ENCODE results near the gene DDX53. TPM values are rescaled to one million over a fixed set of nuclear protein-coding genes. Genes with fewer than 3 reads are reported as not detected.

DDX53 gene
- total and polyA plus RNA-seq, 7 experiments from 2014 or later: not detected

GRCh38 chrX:23046443-23046842 is 46.7 kb downstream of the DDX53 start:
- H3K4me1 ChIP-seq (ENCODE audit: control insufficient read depth in 2 of 2, insufficient read depth in 2 of 2, low read length in 2 of 2): no peaks in the 10 kb centered on the region
- ATAC-seq (no peak), DNase-seq (no peak)
- ChIA-PET POLR2A (no interaction called here), CTCF (no interaction called here)
- H3K4me3 ChIP-seq (ENCODE audit: low read length): no peak overlapping the region
- peaks cover 0 to 3% (median 0%) of the 10 kb centered on the region in 5 donors for H3K27me3 Mint-ChIP-seq
- H3K4me3 Mint-ChIP-seq: no peak overlapping the region
- no peaks in the 10 kb centered on the region for H3K9me3 Mint-ChIP-seq
- H3K4me1 Mint-ChIP-seq: no peaks in the 10 kb centered on the region
- no peaks in the 10 kb centered on the region for H3K36me3 Mint-ChIP-seq
- intact Hi-C loops (cut with micrococcal nuclease): no loop called here
- no peaks in the 10 kb centered on the region for H3K27me3 ChIP-seq (ENCODE audit: control insufficient read depth in 2 of 2, insufficient read depth in 2 of 2, low read length in 2 of 2)
- no peaks in the 10 kb centered on the region for H3K36me3 ChIP-seq (ENCODE audit: control insufficient read depth in 2 of 3, insufficient read depth in 3 of 3, low read length in 3 of 3)
- no peak overlapping the region for H3K27ac Mint-ChIP-seq
- H3K9me3 ChIP-seq (ENCODE audit: control insufficient read depth in 2 of 3, low read length in 3 of 3): no peaks in the 10 kb centered on the region
- no peak overlapping the region for H3K27ac ChIP-seq (ENCODE audit: low read depth, low read length)

GRCh38 chrX:23048806-23049573 is 49.2 kb downstream of the DDX53 start:
- Histone ChIP-seq H3K4me1 (ENCODE audit: control insufficient read depth in 2 of 2, insufficient read depth in 2 of 2, low read length in 2 of 2) (no peaks in the 10 kb centered on the region), H3K4me3 (ENCODE audit: low read length) (no peak overlapping the region), H3K27ac (ENCODE audit: low read depth, low read length) (no peak overlapping the region), H3K9me3 (ENCODE audit: control insufficient read depth in 2 of 3, low read length in 3 of 3) (no peaks in the 10 kb centered on the region), H3K36me3 (ENCODE audit: control insufficient read depth in 2 of 3, insufficient read depth in 3 of 3, low read length in 3 of 3) (no peaks in the 10 kb centered on the region), H3K27me3 (ENCODE audit: control insufficient read depth in 2 of 2, insufficient read depth in 2 of 2, low read length in 2 of 2) (no peaks in the 10 kb centered on the region)
- DNase-seq: no peak
- H3K27ac Mint-ChIP-seq: no peak overlapping the region
- no peaks in the 10 kb centered on the region for H3K9me3 Mint-ChIP-seq
- POLR2A ChIA-PET: no interaction called here
- H3K4me3 Mint-ChIP-seq: no peak overlapping the region
- no peaks in the 10 kb centered on the region for H3K4me1 Mint-ChIP-seq
- no peaks in the 10 kb centered on the region for H3K27me3 Mint-ChIP-seq
- intact Hi-C loops (cut with micrococcal nuclease): no loop called here
- CTCF ChIA-PET: no interaction called here
- H3K36me3 Mint-ChIP-seq: no peaks in the 10 kb centered on the region
- ATAC-seq: no peak

GRCh38 chrX:23052324-23052723 is 52.6 kb downstream of the DDX53 start:
- Histone ChIP-seq H3K9me3 (ENCODE audit: control insufficient read depth in 2 of 3, low read length in 3 of 3) (no peaks in the 10 kb centered on the region), H3K4me3 (ENCODE audit: low read length) (no peak overlapping the region), H3K27ac (ENCODE audit: low read depth, low read length) (no peak overlapping the region), H3K4me1 (ENCODE audit: control insufficient read depth in 2 of 2, insufficient read depth in 2 of 2, low read length in 2 of 2) (no peaks in the 10 kb centered on the region), H3K27me3 (ENCODE audit: control insufficient read depth in 2 of 2, insufficient read depth in 2 of 2, low read length in 2 of 2) (no peaks in the 10 kb centered on the region), H3K36me3 (ENCODE audit: control insufficient read depth in 2 of 3, insufficient read depth in 3 of 3, low read length in 3 of 3) (no peaks in the 10 kb centered on the region)
- no peaks in the 10 kb centered on the region for H3K36me3 Mint-ChIP-seq
- no peak overlapping the region for H3K27ac Mint-ChIP-seq
- ChIA-PET POLR2A (no interaction called here), CTCF (no interaction called here)
- no peaks in the 10 kb centered on the region for H3K4me1 Mint-ChIP-seq
- no peak overlapping the region for H3K4me3 Mint-ChIP-seq
- intact Hi-C loops (cut with micrococcal nuclease): no loop called here
- ATAC-seq: no peak
- DNase-seq: no peak
- peaks cover 0 to 1% (median 0%) of the 10 kb centered on the region in 11 donors for H3K9me3 Mint-ChIP-seq
- H3K27me3 Mint-ChIP-seq: no peaks in the 10 kb centered on the region
